DOHH2 (cell line): ENCODE measurements around the gene PHLPP1.

ENCODE experiments used
- EZH2phosphoT487 ChIP-seq: fragments of 200-600 bp; sonication (generic); IDR thresholded peaks from 2 replicates; pipeline ENCODE4 v1.6.1; 2017; ENCODE audit warnings: borderline replicate concordance, mild to moderate bottlenecking, antibody characterized with exemption, low read length, moderate library complexity, mixed read lengths
- TF ChIP-seq, protein P1 (sequence below): fragments of 200-600 bp; sonication (generic); IDR thresholded peaks from one replicate; pipeline ENCODE4 v1.5.1; 2014; ENCODE audit warnings: antibody characterized with exemption, mild to moderate bottlenecking, low read depth, low read length; ENCODE audit not compliant: poor library complexity, severe bottlenecking

GRCh38 chr18:62767836-62768557 lies 52.7 kb downstream of the PHLPP1 start:
- TF ChIP-seq, protein P1, sequence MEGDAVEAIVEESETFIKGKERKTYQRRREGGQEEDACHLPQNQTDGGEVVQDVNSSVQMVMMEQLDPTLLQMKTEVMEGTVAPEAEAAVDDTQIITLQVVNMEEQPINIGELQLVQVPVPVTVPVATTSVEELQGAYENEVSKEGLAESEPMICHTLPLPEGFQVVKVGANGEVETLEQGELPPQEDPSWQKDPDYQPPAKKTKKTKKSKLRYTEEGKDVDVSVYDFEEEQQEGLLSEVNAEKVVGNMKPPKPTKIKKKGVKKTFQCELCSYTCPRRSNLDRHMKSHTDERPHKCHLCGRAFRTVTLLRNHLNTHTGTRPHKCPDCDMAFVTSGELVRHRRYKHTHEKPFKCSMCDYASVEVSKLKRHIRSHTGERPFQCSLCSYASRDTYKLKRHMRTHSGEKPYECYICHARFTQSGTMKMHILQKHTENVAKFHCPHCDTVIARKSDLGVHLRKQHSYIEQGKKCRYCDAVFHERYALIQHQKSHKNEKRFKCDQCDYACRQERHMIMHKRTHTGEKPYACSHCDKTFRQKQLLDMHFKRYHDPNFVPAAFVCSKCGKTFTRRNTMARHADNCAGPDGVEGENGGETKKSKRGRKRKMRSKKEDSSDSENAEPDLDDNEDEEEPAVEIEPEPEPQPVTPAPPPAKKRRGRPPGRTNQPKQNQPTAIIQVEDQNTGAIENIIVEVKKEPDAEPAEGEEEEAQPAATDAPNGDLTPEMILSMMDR: no peak
- TF ChIP-seq EZH2phosphoT487: no peak
